ENCODE measurements around the gene MCTP1.

DNA sequence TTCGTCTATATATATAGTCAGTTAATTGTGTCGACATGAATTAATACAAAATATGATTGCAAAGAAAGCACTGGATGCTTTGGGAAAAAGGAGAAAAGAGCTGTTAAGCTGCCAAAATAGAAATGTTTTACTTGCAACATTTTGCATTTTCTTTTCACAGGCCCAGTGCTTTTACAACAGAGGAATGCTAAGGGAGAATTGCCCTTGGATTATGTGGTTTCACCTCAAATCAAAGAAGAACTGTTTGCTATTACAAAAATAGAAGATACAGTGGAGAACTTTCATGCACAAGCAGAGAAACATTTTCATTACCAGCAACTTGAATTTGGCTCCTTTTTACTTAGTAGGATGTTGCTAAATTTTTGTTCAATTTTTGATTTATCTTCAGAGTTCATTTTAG is 590.2 kb downstream of the MCTP1 start:
- TF ChIP-seq CTCF (IDR thresholded peaks at IDR 0.05; ENCODE audit: poor library complexity) = no peak
- no peak for TF ChIP-seq EZH2 (IDR thresholded peaks at IDR 0.05; ENCODE audit: borderline replicate concordance)

Measured in hepatocyte (in vitro differentiated cells).